22Rv1 (cell line): Measurements from ENCODE around the gene TNFRSF8.

ENCODE experiments used
- CTCF ChIP-seq: fragments of 450-650 bp; IDR thresholded peaks from 2 replicates; pipeline ENCODE4 v1.5.1; 2017; ENCODE audit warnings: mild to moderate bottlenecking
- ZFX ChIP-seq: fragments of 450-650 bp; IDR thresholded peaks from 2 replicates; pipeline ENCODE4 v1.6.1; 2017; ENCODE audit warnings: antibody characterized with exemption, borderline replicate concordance

DNA sequence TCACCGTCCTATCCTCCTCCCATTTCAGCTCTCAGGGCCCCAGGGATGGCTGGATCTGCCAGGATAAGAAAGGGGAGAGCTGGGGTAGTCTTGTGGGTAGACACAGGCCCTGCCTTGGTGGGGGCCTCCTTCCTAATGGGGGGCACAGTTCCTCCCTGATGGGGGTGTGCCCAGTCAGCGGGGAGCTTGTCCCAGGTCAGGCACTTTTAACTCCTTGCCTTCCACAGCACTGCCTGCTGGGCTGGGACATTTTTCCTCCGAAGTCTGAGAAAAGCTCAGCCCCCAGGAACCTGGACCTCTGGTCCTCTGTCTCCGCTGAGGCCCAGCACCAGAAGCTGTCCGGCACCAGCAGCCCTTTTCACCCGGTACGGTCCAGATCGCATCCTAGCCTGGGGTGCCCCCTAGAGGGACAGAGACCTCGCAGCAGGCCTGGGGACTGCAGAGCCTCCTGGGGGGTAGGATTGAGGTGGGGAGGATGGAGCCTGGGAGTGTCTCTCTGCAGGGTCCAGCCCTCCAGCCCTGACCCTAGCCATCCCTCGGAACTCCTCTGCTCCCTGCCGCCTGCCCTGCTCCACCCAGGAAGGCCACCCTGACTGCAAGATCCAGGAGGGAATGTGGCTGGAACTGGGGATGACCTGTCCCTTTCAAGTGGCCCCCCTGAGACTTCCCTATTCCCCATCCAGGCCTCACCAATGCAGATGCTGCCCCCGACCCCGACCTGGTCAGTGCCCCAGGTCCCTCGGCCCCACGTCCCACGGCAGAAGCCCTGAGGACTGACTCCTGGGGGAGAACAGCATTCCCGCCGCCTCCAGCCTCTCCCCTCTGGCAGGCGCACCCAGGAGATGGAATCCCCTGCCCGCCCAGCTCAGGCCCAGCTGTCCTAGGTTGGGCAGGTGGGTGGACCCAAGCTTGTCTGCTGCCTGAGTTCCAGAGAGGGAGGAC, 31.8 kb upstream of the TNFRSF8 start:
- TF ChIP-seq CTCF = peak; percentile 63
- TF ChIP-seq ZFX = no peak
